Sigmoid colon (tissue), 3 donors: ENCODE results near the gene KLHL17.

Experiments
- POLR2A ChIP-seq, 2 donors: fragments of 450-650 bp; IDR thresholded peaks; one replicate each; pipeline ENCODE4 v1.6.1; 2016; ENCODE audit warnings: antibody characterized with exemption in 2 of 2, mild to moderate bottlenecking in 2 of 2, moderate library complexity in 2 of 2
- TF ChIP-seq, protein P1 (sequence below), 4 experiments: fragments of 450-650 bp in 3 of 4; fragments of 200-600 bp in 1 of 4; IDR thresholded peaks; one replicate each; pipeline ENCODE4 v1.5.1; 2016 to 2019; ENCODE audit warnings: antibody characterized with exemption in 4 of 4, mild to moderate bottlenecking in 3 of 4, moderate library complexity in 2 of 4

DNA sequence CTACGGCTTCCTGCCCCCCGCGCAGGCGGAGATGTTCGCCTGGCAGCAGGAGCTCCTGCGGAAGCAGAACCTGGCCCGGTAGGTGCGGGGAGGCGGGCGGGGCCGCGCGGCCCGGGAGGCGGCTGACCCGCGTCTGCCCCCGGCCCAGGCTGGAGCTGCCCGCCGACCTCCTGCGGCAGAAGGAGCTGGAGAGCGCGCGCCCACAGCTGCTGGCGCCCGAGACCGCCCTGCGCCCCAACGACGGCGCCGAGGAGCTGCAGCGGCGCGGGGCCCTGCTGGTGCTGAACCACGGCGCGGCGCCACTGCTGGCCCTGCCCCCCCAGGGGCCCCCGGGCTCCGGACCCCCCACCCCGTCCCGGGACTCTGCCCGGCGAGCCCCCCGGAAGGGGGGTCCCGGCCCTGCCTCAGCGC lies 18.0 kb upstream of the KLHL17 start:
- TF ChIP-seq, protein P1, sequence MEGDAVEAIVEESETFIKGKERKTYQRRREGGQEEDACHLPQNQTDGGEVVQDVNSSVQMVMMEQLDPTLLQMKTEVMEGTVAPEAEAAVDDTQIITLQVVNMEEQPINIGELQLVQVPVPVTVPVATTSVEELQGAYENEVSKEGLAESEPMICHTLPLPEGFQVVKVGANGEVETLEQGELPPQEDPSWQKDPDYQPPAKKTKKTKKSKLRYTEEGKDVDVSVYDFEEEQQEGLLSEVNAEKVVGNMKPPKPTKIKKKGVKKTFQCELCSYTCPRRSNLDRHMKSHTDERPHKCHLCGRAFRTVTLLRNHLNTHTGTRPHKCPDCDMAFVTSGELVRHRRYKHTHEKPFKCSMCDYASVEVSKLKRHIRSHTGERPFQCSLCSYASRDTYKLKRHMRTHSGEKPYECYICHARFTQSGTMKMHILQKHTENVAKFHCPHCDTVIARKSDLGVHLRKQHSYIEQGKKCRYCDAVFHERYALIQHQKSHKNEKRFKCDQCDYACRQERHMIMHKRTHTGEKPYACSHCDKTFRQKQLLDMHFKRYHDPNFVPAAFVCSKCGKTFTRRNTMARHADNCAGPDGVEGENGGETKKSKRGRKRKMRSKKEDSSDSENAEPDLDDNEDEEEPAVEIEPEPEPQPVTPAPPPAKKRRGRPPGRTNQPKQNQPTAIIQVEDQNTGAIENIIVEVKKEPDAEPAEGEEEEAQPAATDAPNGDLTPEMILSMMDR (IDR thresholded peaks at IDR 0.05) = no peak
- TF ChIP-seq POLR2A (IDR thresholded peaks at IDR 0.05) = no peak
